ENCODE results near the gene CERK. TPM values are rescaled to one million over a fixed set of nuclear protein-coding genes. Genes with fewer than 3 reads are reported as not detected.

Gene CERK
- total RNA-seq, 1 experiment from 2014 or later, result 45.6 TPM

DNA sequence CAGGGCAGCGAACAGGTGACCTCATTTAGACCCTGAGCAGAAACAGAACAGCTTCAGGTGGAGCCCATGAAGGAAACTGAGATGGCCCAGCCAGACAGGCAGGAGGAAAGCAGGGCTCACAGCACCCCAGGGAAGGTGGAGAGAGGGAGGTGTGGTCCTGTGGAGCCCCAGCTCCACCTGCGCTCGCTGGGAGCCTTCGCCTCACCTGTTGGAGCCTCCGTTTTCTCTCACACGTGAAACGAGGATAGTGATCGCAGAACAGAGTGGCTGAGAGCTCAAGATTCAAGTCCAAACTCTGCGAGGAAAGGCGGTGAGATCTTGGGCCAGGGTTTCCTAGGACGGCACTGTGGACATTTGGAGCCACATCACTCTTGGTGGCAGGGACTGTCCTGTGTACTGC is 8.6 kb upstream of the CERK start:
- H3K36me3 Mint-ChIP-seq, result no peaks in the 10 kb centered on the region
- H3K27me3 Mint-ChIP-seq (ENCODE audit: low read depth), result peaks cover 11% of the 10 kb centered on the region; the same call in 1 of the 2 replicates
- ChIA-PET CTCF (interaction anchor here (0.5 kb wide), 1 partner anchor 54 kb away, joined by 3 read pairs; no protein-coding TSS in a partner anchor), POLR2A (no interaction called here)
- ATAC-seq (no peak), DNase-seq (ENCODE audit: low spot score) (no peak)
- H3K9me3 Mint-ChIP-seq, result peaks cover 5% of the 10 kb centered on the region; the same call in 1 of the 2 replicates
- no peak overlapping the region for H3K4me3 Mint-ChIP-seq
- no peak overlapping the region for H3K27ac Mint-ChIP-seq
- no peaks in the 10 kb centered on the region for H3K4me1 Mint-ChIP-seq
- TF ChIP-seq ZNF317 (CRISPR knock-in tag; IDR thresholded peaks at IDR 0.05; ENCODE audit: borderline replicate concordance, low read depth) (no peak), SMAD4 (CRISPR knock-in tag; IDR thresholded peaks at IDR 0.05) (no peak), ZNF423 (CRISPR knock-in tag; IDR thresholded peaks at IDR 0.05) (no peak), ATF6 (CRISPR knock-in tag; IDR thresholded peaks at IDR 0.05) (no peak), NR3C1 (CRISPR knock-in tag; conservative IDR thresholded peaks at IDR 0.05; ENCODE audit: low read depth) (no peak), ZNF512 (CRISPR knock-in tag; IDR thresholded peaks at IDR 0.05; ENCODE audit: borderline replicate concordance) (no peak), E2F4 (CRISPR knock-in tag; IDR thresholded peaks at IDR 0.05; ENCODE audit: borderline replicate concordance, low read depth) (no peak), ZNF263 (CRISPR knock-in tag; IDR thresholded peaks at IDR 0.05; ENCODE audit: low read depth) (no peak), ZBTB21 (CRISPR knock-in tag; IDR thresholded peaks at IDR 0.05; ENCODE audit: borderline replicate concordance) (no peak), USF2 (CRISPR knock-in tag; IDR thresholded peaks at IDR 0.05) (no peak), MLX (CRISPR knock-in tag; IDR thresholded peaks at IDR 0.05) (no peak), RELA (CRISPR knock-in tag; IDR thresholded peaks at IDR 0.05; ENCODE audit: borderline replicate concordance) (no peak), FOXJ3 (CRISPR knock-in tag; IDR thresholded peaks at IDR 0.05; ENCODE audit: borderline replicate concordance) (no peak), TCF7 (CRISPR knock-in tag; IDR thresholded peaks at IDR 0.05; ENCODE audit: low read depth) (no peak), PRDM15 (CRISPR knock-in tag; IDR thresholded peaks at IDR 0.05) (no peak)
- TF ChIP-seq, protein P1, sequence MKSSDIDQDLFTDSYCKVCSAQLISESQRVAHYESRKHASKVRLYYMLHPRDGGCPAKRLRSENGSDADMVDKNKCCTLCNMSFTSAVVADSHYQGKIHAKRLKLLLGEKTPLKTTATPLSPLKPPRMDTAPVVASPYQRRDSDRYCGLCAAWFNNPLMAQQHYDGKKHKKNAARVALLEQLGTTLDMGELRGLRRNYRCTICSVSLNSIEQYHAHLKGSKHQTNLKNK (CRISPR knock-in tag; IDR thresholded peaks at IDR 0.05), result no peak
- TF ChIP-seq, protein P2, sequence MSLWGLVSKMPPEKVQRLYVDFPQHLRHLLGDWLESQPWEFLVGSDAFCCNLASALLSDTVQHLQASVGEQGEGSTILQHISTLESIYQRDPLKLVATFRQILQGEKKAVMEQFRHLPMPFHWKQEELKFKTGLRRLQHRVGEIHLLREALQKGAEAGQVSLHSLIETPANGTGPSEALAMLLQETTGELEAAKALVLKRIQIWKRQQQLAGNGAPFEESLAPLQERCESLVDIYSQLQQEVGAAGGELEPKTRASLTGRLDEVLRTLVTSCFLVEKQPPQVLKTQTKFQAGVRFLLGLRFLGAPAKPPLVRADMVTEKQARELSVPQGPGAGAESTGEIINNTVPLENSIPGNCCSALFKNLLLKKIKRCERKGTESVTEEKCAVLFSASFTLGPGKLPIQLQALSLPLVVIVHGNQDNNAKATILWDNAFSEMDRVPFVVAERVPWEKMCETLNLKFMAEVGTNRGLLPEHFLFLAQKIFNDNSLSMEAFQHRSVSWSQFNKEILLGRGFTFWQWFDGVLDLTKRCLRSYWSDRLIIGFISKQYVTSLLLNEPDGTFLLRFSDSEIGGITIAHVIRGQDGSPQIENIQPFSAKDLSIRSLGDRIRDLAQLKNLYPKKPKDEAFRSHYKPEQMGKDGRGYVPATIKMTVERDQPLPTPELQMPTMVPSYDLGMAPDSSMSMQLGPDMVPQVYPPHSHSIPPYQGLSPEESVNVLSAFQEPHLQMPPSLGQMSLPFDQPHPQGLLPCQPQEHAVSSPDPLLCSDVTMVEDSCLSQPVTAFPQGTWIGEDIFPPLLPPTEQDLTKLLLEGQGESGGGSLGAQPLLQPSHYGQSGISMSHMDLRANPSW (CRISPR knock-in tag; conservative IDR thresholded peaks at IDR 0.05; ENCODE audit: low read depth), result no peak
- TF ChIP-seq, protein P3, sequence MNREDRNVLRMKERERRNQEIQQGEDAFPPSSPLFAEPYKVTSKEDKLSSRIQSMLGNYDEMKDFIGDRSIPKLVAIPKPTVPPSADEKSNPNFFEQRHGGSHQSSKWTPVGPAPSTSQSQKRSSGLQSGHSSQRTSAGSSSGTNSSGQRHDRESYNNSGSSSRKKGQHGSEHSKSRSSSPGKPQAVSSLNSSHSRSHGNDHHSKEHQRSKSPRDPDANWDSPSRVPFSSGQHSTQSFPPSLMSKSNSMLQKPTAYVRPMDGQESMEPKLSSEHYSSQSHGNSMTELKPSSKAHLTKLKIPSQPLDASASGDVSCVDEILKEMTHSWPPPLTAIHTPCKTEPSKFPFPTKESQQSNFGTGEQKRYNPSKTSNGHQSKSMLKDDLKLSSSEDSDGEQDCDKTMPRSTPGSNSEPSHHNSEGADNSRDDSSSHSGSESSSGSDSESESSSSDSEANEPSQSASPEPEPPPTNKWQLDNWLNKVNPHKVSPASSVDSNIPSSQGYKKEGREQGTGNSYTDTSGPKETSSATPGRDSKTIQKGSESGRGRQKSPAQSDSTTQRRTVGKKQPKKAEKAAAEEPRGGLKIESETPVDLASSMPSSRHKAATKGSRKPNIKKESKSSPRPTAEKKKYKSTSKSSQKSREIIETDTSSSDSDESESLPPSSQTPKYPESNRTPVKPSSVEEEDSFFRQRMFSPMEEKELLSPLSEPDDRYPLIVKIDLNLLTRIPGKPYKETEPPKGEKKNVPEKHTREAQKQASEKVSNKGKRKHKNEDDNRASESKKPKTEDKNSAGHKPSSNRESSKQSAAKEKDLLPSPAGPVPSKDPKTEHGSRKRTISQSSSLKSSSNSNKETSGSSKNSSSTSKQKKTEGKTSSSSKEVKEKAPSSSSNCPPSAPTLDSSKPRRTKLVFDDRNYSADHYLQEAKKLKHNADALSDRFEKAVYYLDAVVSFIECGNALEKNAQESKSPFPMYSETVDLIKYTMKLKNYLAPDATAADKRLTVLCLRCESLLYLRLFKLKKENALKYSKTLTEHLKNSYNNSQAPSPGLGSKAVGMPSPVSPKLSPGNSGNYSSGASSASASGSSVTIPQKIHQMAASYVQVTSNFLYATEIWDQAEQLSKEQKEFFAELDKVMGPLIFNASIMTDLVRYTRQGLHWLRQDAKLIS (CRISPR knock-in tag; IDR thresholded peaks at IDR 0.05; ENCODE audit: borderline replicate concordance), result no peak

Measured in WTC11 (cell line).